Hippocampal formation (tissue), 2 donors: ENCODE results near the gene RCN1.

Experiments used
- DNase-seq, 2 donors: peaks; one replicate each; lab custom pipeline; 2025; lab: John Stamatoyannopoulos, UW

The RCN1 gene

GRCh38 chr11:32153747-32154146 is 62.9 kb downstream of the RCN1 start:
- DNase-seq, result no peak

GRCh38 chr11:32154275-32154674 is 63.4 kb downstream of the RCN1 start:
- DNase-seq, result no peak
